CD8-positive, alpha-beta memory T cell (primary cell): ENCODE data around the gene CCDC7. TPM values are rescaled to one million over a fixed set of nuclear protein-coding genes. Genes with fewer than 3 reads are reported as not detected.
"Not testable (repeated sequence)": the region's sequence is repeated elsewhere in the genome, so short reads cannot be mapped to it uniquely, and the experiment has no call there.

Experiments used
- CTCF ChIA-PET: fragments of 350-600 bp; sonication (Branson Sonifier 250); formaldehyde crosslinking; loops from one replicate; lab custom pipeline; 2021; ENCODE audit warnings: antibody characterized with exemption; lab: Charles Lee
- POLR2A ChIA-PET: fragments of 350-600 bp; sonication (Branson Sonifier 250); formaldehyde crosslinking; loops from one replicate; lab custom pipeline; 2021; ENCODE audit warnings: antibody characterized with exemption; lab: Charles Lee
- DNase-seq, 5 donors: peaks; one replicate each; pipeline versions ENCODE4 v3.0.0 to v3.0.0-alpha.2; 2020 to 2022; ENCODE audit warnings: mixed read lengths in 1 of 5
- H3K27ac ChIP-seq: one replicate; pipeline ENCODE4 v1.7.0; 2013; ENCODE audit warnings: low read depth, mild to moderate bottlenecking, low read length, moderate library complexity
- H3K27me3 ChIP-seq: 2 replicates; pipeline ENCODE4 v1.7.0; 2013; ENCODE audit warnings: low read length, mild to moderate bottlenecking; ENCODE audit not compliant: insufficient read depth, poor library complexity, severe bottlenecking
- H3K36me3 ChIP-seq: 2 replicates; pipeline ENCODE4 v1.7.0; 2013; ENCODE audit warnings: mild to moderate bottlenecking, low read length, moderate library complexity; ENCODE audit not compliant: insufficient read depth
- H3K4me1 ChIP-seq: 2 replicates; pipeline ENCODE4 v1.7.0; 2013; ENCODE audit warnings: mild to moderate bottlenecking, low read length, moderate library complexity; ENCODE audit not compliant: insufficient read depth
- H3K4me3 ChIP-seq: 2 replicates; pipeline ENCODE4 v1.7.0; 2013; ENCODE audit warnings: mild to moderate bottlenecking, low read length
- H3K9me3 ChIP-seq: 2 replicates; pipeline ENCODE4 v1.7.0; 2013; ENCODE audit warnings: mild to moderate bottlenecking, low read length
- H3K27ac Mint-ChIP-seq, 8 donors: one replicate each; pipeline ENCODE4 v1.8.0; 2020 to 2021; ENCODE audit warnings: mixed read lengths in 8 of 8, mild to moderate bottlenecking in 6 of 8, inconsistent platforms in 3 of 8, moderate library complexity in 3 of 8
- H3K27me3 Mint-ChIP-seq, 2 donors: one replicate each; pipeline ENCODE4 v1.8.0; 2020 to 2021; ENCODE audit warnings: mixed read lengths in 2 of 2, mild to moderate bottlenecking in 1 of 2, moderate library complexity in 1 of 2
- H3K36me3 Mint-ChIP-seq, 3 donors: one replicate each; pipeline ENCODE4 v1.8.0; 2020 to 2021; ENCODE audit warnings: mixed read lengths in 3 of 3, inconsistent platforms in 1 of 3, mild to moderate bottlenecking in 1 of 3
- H3K4me1 Mint-ChIP-seq, 3 donors: one replicate each; pipeline ENCODE4 v1.8.0; 2020 to 2021; ENCODE audit warnings: mixed read lengths in 3 of 3, inconsistent platforms in 1 of 3, mild to moderate bottlenecking in 1 of 3
- H3K4me3 Mint-ChIP-seq, 7 donors: one replicate each; pipeline ENCODE4 v1.8.0; 2020 to 2021; ENCODE audit warnings: mixed read lengths in 7 of 7, mild to moderate bottlenecking in 6 of 7, moderate library complexity in 4 of 7, inconsistent platforms in 2 of 7
- H3K9me3 Mint-ChIP-seq, 5 donors: one replicate each; pipeline ENCODE4 v1.8.0; 2020 to 2022; ENCODE audit warnings: mixed read lengths in 5 of 5, mild to moderate bottlenecking in 3 of 5, moderate library complexity in 2 of 5, inconsistent platforms in 1 of 5
- polyA plus RNA-seq: library from polyadenylated mRNA; unstranded; fragments of 300-500 nt; fragmentation: Illumina TruSeq; gene quantifications from one replicate; pipeline ENCODE4 v1.2.3, GENCODE V29; 2021
- total RNA-seq, 2 experiments: library from RNA; stranded (reverse); gene quantifications; one replicate each; pipeline ENCODE4 v1.2.3, GENCODE V29; 2021

Gene CCDC7
- total and polyA plus RNA-seq, 3 experiments from 2014 or later: 11.6 to 12.2 (median 12.1) TPM

- Mint-ChIP-seq H3K36me3 (peaks cover 29 to 77% (median 40%) of the 10 kb centered on the region in 3 donors), H3K27ac (no peak overlapping the region), H3K4me3 (no peak overlapping the region), H3K9me3 (peaks cover 8 to 17% (median 9%) of the 10 kb centered on the region in 5 donors), H3K27me3 (peaks cover 0 to 4% of the 10 kb centered on the region in 2 donors), H3K4me1 (no peaks in the 10 kb centered on the region)
- Histone ChIP-seq H3K27ac (no peak overlapping the region), H3K4me1 (no peaks in the 10 kb centered on the region), H3K36me3 (no peaks in the 10 kb centered on the region), H3K9me3 (no peaks in the 10 kb centered on the region), H3K27me3 (no peaks in the 10 kb centered on the region), H3K4me3 (no peak overlapping the region)
- POLR2A ChIA-PET: no interaction called here
- no peak for DNase-seq
- CTCF ChIA-PET: no interaction called here
Observed at GRCh38 chr10:32744321-32744720, 298.4 kb downstream of the CCDC7 start.

GRCh38 chr10:32746869-32747268 lies 300.9 kb downstream of the CCDC7 start:
- peaks cover 8 to 14% (median 9%) of the 10 kb centered on the region in 5 donors for H3K9me3 Mint-ChIP-seq
- Histone ChIP-seq H3K27ac (no peak overlapping the region), H3K4me1 (no peaks in the 10 kb centered on the region), H3K4me3 (no peak overlapping the region), H3K27me3 (no peaks in the 10 kb centered on the region), H3K36me3 (no peaks in the 10 kb centered on the region), H3K9me3 (no peaks in the 10 kb centered on the region)
- H3K27ac Mint-ChIP-seq: no peak overlapping the region
- no peak for DNase-seq
- H3K36me3 Mint-ChIP-seq: peaks cover 32 to 78% (median 40%) of the 10 kb centered on the region in 3 donors
- peaks cover 0 to 4% of the 10 kb centered on the region in 2 donors for H3K27me3 Mint-ChIP-seq
- no peaks in the 10 kb centered on the region for H3K4me1 Mint-ChIP-seq
- no peak overlapping the region for H3K4me3 Mint-ChIP-seq
- ChIA-PET CTCF (no interaction called here), POLR2A (no interaction called here)

- H3K27me3 ChIP-seq: no peaks in the 10 kb centered on the region
- peaks cover 0 to 6% of the 10 kb centered on the region in 2 donors for H3K27me3 Mint-ChIP-seq
- no peak overlapping the region for H3K4me3 Mint-ChIP-seq
- no peak overlapping the region for H3K27ac ChIP-seq
- H3K4me1 Mint-ChIP-seq: no peaks in the 10 kb centered on the region
- H3K36me3 ChIP-seq: no peaks in the 10 kb centered on the region
- no peak overlapping the region for H3K27ac Mint-ChIP-seq
- no peak for DNase-seq
- H3K4me3 ChIP-seq: no peak overlapping the region
- H3K36me3 Mint-ChIP-seq: peaks cover 20 to 53% (median 21%) of the 10 kb centered on the region in 3 donors
- no peaks in the 10 kb centered on the region for H3K4me1 ChIP-seq
- peaks cover 14 to 41% (median 26%) of the 10 kb centered on the region in 5 donors for H3K9me3 Mint-ChIP-seq
- CTCF ChIA-PET: no interaction called here
- POLR2A ChIA-PET: no interaction called here
- H3K9me3 ChIP-seq: no peaks in the 10 kb centered on the region
Observed at GRCh38 chr10:32751582-32751981, 305.6 kb downstream of the CCDC7 start.

GRCh38 chr10:32754900-32755299 lies 309.0 kb downstream of the CCDC7 start:
- H3K27me3 ChIP-seq, H3K4me3 Mint-ChIP-seq, DNase-seq, H3K4me3 ChIP-seq, H3K4me1 Mint-ChIP-seq, H3K27ac Mint-ChIP-seq, H3K36me3 ChIP-seq, CTCF ChIA-PET, H3K9me3 ChIP-seq, H3K27ac ChIP-seq, POLR2A ChIA-PET, H3K27me3 Mint-ChIP-seq, H3K4me1 ChIP-seq: not testable (repeated sequence)
- Mint-ChIP-seq H3K9me3 (peaks cover 10 to 56% (median 41%) of the 10 kb centered on the region in 5 donors), H3K36me3 (peaks cover 5 to 29% (median 7%) of the 10 kb centered on the region in 3 donors)

GRCh38 chr10:32771217-32771616 lies 325.3 kb downstream of the CCDC7 start:
- H3K27me3 Mint-ChIP-seq: peaks cover 0 to 2% of the 10 kb centered on the region in 2 donors
- POLR2A ChIA-PET: no interaction called here
- Histone ChIP-seq H3K4me1 (no peaks in the 10 kb centered on the region), H3K4me3 (no peak overlapping the region), H3K9me3 (peaks cover 15% of the 10 kb centered on the region), H3K27ac (no peak overlapping the region), H3K36me3 (no peaks in the 10 kb centered on the region), H3K27me3 (no peaks in the 10 kb centered on the region)
- DNase-seq: no peak
- H3K36me3 Mint-ChIP-seq: peaks cover 9 to 56% (median 13%) of the 10 kb centered on the region in 3 donors
- CTCF ChIA-PET: no interaction called here
- H3K4me3 Mint-ChIP-seq: no peak overlapping the region
- H3K4me1 Mint-ChIP-seq: no peaks in the 10 kb centered on the region
- H3K27ac Mint-ChIP-seq: no peak overlapping the region
- H3K9me3 Mint-ChIP-seq: peaks cover 40 to 74% (median 68%) of the 10 kb centered on the region in 5 donors

- Mint-ChIP-seq H3K36me3 (peaks cover 9 to 58% (median 13%) of the 10 kb centered on the region in 3 donors), H3K27me3 (peaks cover 4 to 7% of the 10 kb centered on the region in 2 donors), H3K9me3 (peaks cover 40 to 60% (median 56%) of the 10 kb centered on the region in 5 donors), H3K27ac (no peak overlapping the region), H3K4me1 (no peaks in the 10 kb centered on the region), H3K4me3 (no peak overlapping the region)
- Histone ChIP-seq H3K36me3 (no peaks in the 10 kb centered on the region), H3K27me3 (no peaks in the 10 kb centered on the region), H3K27ac (no peak overlapping the region), H3K4me1 (no peaks in the 10 kb centered on the region), H3K9me3 (peaks cover 15% of the 10 kb centered on the region), H3K4me3 (no peak overlapping the region)
- DNase-seq: no peak
- POLR2A ChIA-PET: no interaction called here
- CTCF ChIA-PET: no interaction called here
Observed at GRCh38 chr10:32773105-32773504, 327.2 kb downstream of the CCDC7 start.

GRCh38 chr10:32786968-32787367 lies 341.0 kb downstream of the CCDC7 start:
- ChIA-PET CTCF (no interaction called here), POLR2A (no interaction called here)
- Mint-ChIP-seq H3K27me3 (peaks cover 0 to 5% of the 10 kb centered on the region in 2 donors), H3K4me3 (no peak overlapping the region), H3K27ac (no peak overlapping the region), H3K9me3 (peaks cover 0 to 11% (median 5%) of the 10 kb centered on the region in 5 donors), H3K36me3 (peaks cover 0 to 8% (median 4%) of the 10 kb centered on the region in 3 donors), H3K4me1 (no peaks in the 10 kb centered on the region)
- DNase-seq: no peak
- Histone ChIP-seq H3K9me3 (no peaks in the 10 kb centered on the region), H3K27ac (no peak overlapping the region), H3K36me3 (no peaks in the 10 kb centered on the region), H3K4me3 (no peak overlapping the region), H3K4me1 (no peaks in the 10 kb centered on the region), H3K27me3 (no peaks in the 10 kb centered on the region)

GRCh38 chr10:32787690-32788284 lies 341.8 kb downstream of the CCDC7 start:
- ChIA-PET CTCF (interaction anchor here (1.8 kb wide), 1 partner anchor 222 kb away, joined by 7 read pairs; no protein-coding TSS in a partner anchor), POLR2A (no interaction called here)

More at GRCh38 chr10:32787690-32788284, 341.8 kb downstream of the CCDC7 start:
- Histone ChIP-seq H3K27ac (no peak overlapping the region), H3K9me3 (no peaks in the 10 kb centered on the region), H3K4me3 (no peak overlapping the region), H3K4me1 (no peaks in the 10 kb centered on the region), H3K36me3 (no peaks in the 10 kb centered on the region), H3K27me3 (no peaks in the 10 kb centered on the region)
- peaks cover 0 to 11% (median 5%) of the 10 kb centered on the region in 5 donors for H3K9me3 Mint-ChIP-seq
- H3K27ac Mint-ChIP-seq: no peak overlapping the region
- H3K4me3 Mint-ChIP-seq: no peak overlapping the region
- peaks cover 0 to 8% (median 4%) of the 10 kb centered on the region in 3 donors for H3K36me3 Mint-ChIP-seq
- H3K27me3 Mint-ChIP-seq: peaks cover 0 to 5% of the 10 kb centered on the region in 2 donors
- DNase-seq: no peak
- H3K4me1 Mint-ChIP-seq: no peaks in the 10 kb centered on the region
